CD14-positive monocyte (primary cell): ENCODE results near the gene PPP1R12B. TPM values are rescaled to one million over a fixed set of nuclear protein-coding genes. Genes with fewer than 3 reads are reported as not detected.
A peak's percentile ranks its signal among the peaks of the same experiment; 100 is the strongest.

Experiments used
- DNase-seq, 3 donors: peaks; one replicate each; pipeline ENCODE4 v3.0.0-alpha.2; 2011 to 2022
- H2AFZ ChIP-seq: 2 replicates; pipeline ENCODE4 v1.6.0; 2012; ENCODE audit warnings: mild to moderate bottlenecking, low read depth, low read length, inconsistent platforms; ENCODE audit not compliant: insufficient read depth, poor library complexity, severe bottlenecking
- H3K27ac ChIP-seq, 2 donors: 1 replicate in 1 of 2; 2 replicates in 1 of 2; pipeline ENCODE4 v1.5.1; 2012 to 2013; ENCODE audit warnings: low read length in 2 of 2, control low read depth in 1 of 2, inconsistent platforms in 1 of 2, low read depth in 1 of 2, mild to moderate bottlenecking in 1 of 2
- H3K27me3 ChIP-seq, 2 donors: one replicate each; pipeline versions ENCODE4 v1.6.0 to v1.6.1; 2011 to 2013; ENCODE audit warnings: low read length in 2 of 2; ENCODE audit not compliant: control insufficient read depth in 2 of 2, insufficient read depth in 2 of 2
- H3K36me3 ChIP-seq, 2 donors: replicated peaks in 1 of 2; 1 replicate in 1 of 2; 2 replicates in 1 of 2; pipeline versions ENCODE4 v1.5.1 to v1.6.1; 2012 to 2013; ENCODE audit warnings: low read length in 2 of 2, control low read depth in 1 of 2, inconsistent platforms in 1 of 2, mild to moderate bottlenecking in 1 of 2; ENCODE audit not compliant: insufficient read depth in 2 of 2, control insufficient read depth in 1 of 2
- H3K4me1 ChIP-seq, 2 donors: 1 replicate in 1 of 2; 2 replicates in 1 of 2; pipeline versions ENCODE4 v1.5.1 to v1.6.1; 2012 to 2013; ENCODE audit warnings: low read length in 2 of 2, control low read depth in 1 of 2, inconsistent platforms in 1 of 2, mild to moderate bottlenecking in 1 of 2, moderate library complexity in 1 of 2; ENCODE audit not compliant: insufficient read depth in 2 of 2, control insufficient read depth in 1 of 2
- H3K4me2 ChIP-seq: replicated peaks from 2 replicates; pipeline ENCODE3; 2012; ENCODE audit warnings: low read length, moderate library complexity, mild to moderate bottlenecking; ENCODE audit not compliant: poor library complexity, severe bottlenecking; ENCODE audit errors: extremely low read depth
- H3K4me3 ChIP-seq, 3 experiments: fragments of 200-600 bp in 1 of 3; sonication (generic) in 1 of 3; replicated peaks in 1 of 3; 1 replicate in 2 of 3; 2 replicates in 1 of 3; pipeline ENCODE4 v1.5.1; 2011 to 2013; ENCODE audit warnings: low read length in 3 of 3, mild to moderate bottlenecking in 3 of 3, control low read depth in 2 of 3, low read depth in 2 of 3, inconsistent platforms in 1 of 3, moderate library complexity in 1 of 3
- H3K79me2 ChIP-seq: 2 replicates; pipeline ENCODE4 v1.6.0; 2012; ENCODE audit warnings: mild to moderate bottlenecking, control low read depth, inconsistent platforms, low read length, moderate library complexity; ENCODE audit not compliant: insufficient read depth
- H3K9ac ChIP-seq: 2 replicates; pipeline ENCODE4 v1.6.0; 2017; ENCODE audit warnings: low read length, mild to moderate bottlenecking; ENCODE audit not compliant: insufficient read depth, poor library complexity, severe bottlenecking
- H3K9me3 ChIP-seq, 2 donors: replicated peaks in 1 of 2; 1 replicate in 1 of 2; 2 replicates in 1 of 2; pipeline versions ENCODE4 v1.5.1 to v1.6.1; 2012 to 2013; ENCODE audit warnings: low read length in 2 of 2, control low read depth in 1 of 2; ENCODE audit not compliant: control insufficient read depth in 1 of 2, insufficient read depth in 1 of 2
- H4K20me1 ChIP-seq: 2 replicates; pipeline ENCODE4 v1.6.0; 2012; ENCODE audit warnings: mild to moderate bottlenecking, low read length, control low read depth, moderate library complexity; ENCODE audit not compliant: insufficient read depth
- H3K27ac Mint-ChIP-seq, 7 donors: one replicate each; pipeline ENCODE4 v1.8.0; 2020; ENCODE audit warnings: mild to moderate bottlenecking in 7 of 7, mixed read lengths in 7 of 7, moderate library complexity in 6 of 7, inconsistent platforms in 2 of 7
- H3K27me3 Mint-ChIP-seq, 3 donors: one replicate each; pipeline ENCODE4 v1.8.0; 2021 to 2022; ENCODE audit warnings: low read depth in 3 of 3, mild to moderate bottlenecking in 3 of 3, mixed read lengths in 3 of 3, moderate library complexity in 3 of 3, inconsistent platforms in 1 of 3
- H3K36me3 Mint-ChIP-seq, 2 donors: one replicate each; pipeline ENCODE4 v1.8.0; 2020; ENCODE audit warnings: mixed read lengths in 2 of 2, inconsistent platforms in 1 of 2, mild to moderate bottlenecking in 1 of 2
- H3K4me1 Mint-ChIP-seq: one replicate; pipeline ENCODE4 v1.8.0; 2020; ENCODE audit warnings: mild to moderate bottlenecking, mixed read lengths
- H3K4me3 Mint-ChIP-seq, 2 donors: one replicate each; pipeline ENCODE4 v1.8.0; 2020; ENCODE audit warnings: mild to moderate bottlenecking in 2 of 2, mixed read lengths in 2 of 2, moderate library complexity in 1 of 2
- H3K9me3 Mint-ChIP-seq, 7 donors: one replicate each; pipeline ENCODE4 v1.8.0; 2020 to 2022; ENCODE audit warnings: mixed read lengths in 7 of 7, mild to moderate bottlenecking in 6 of 7, moderate library complexity in 6 of 7, inconsistent platforms in 2 of 7
- CTCF ChIP-seq: fragments of 200-600 bp; IDR thresholded peaks from one replicate; pipeline ENCODE4 v1.8.0; 2022; ENCODE audit warnings: antibody characterized with exemption, mild to moderate bottlenecking
- WGBS: methylation state at CpG from one replicate; pipeline ENCODE4 v1.1.5; 2013; ENCODE audit warnings: missing lambda C conversion rate; ENCODE audit not compliant: insufficient coverage; 5-methylcytosine and 5-hydroxymethylcytosine counted together
- intact Hi-C, 2 donors: fragments of 100-400 bp; cut with micrococcal nuclease; formaldehyde crosslinking; loops; one replicate each; pipeline versions ENCODE4 v1.15.0 to v1.15.1; 2023
- polyA plus RNA-seq, 3 donors: library from polyadenylated mRNA; depleted of rRNA in 1 of 3; unstranded in 2 of 3; stranded (reverse) in 1 of 3; fragments of 300-500 nt in 2 of 3; fragments of >200 nt in 1 of 3; fragmentation: Illumina TruSeq in 2 of 3; gene quantifications; 1 replicate in 2 of 3; 2 replicates in 1 of 3; pipeline ENCODE4 v1.2.3, GENCODE V29; 2012 to 2021

Gene PPP1R12B
- polyA plus RNA-seq, 3 donors, result 1.3 to 12.2 (median 1.7) TPM

GRCh38 chr1:202599669-202600431, 251.4 kb downstream of the PPP1R12B start:
- Histone ChIP-seq H3K9ac (no peak overlapping the region), H3K79me2 (no peaks in the 10 kb centered on the region), H3K27ac (no peak overlapping the region), H4K20me1 (peaks cover 88% of the 10 kb centered on the region), H3K27me3 (peaks cover 74 to 98% of the 10 kb centered on the region in 2 donors), H3K36me3 (no peaks in the 10 kb centered on the region), H3K4me3 (no peak overlapping the region), H2AFZ (no peak overlapping the region), H3K9me3 (peaks cover 0 to 10% of the 10 kb centered on the region in 2 donors), H3K4me2 (no peak overlapping the region), H3K4me1 (peaks cover 9 to 13% of the 10 kb centered on the region in 2 donors)
- peaks cover 8 to 26% (median 11%) of the 10 kb centered on the region in 7 donors for H3K9me3 Mint-ChIP-seq
- peaks cover 49 to 66% of the 10 kb centered on the region in 2 donors for H3K36me3 Mint-ChIP-seq
- DNase-seq, result peak; percentile 15 to 42 (median 37)
- WGBS, result 67% methylated on average over 13 of the region's 16 CpGs
- peaks cover 18% of the 10 kb centered on the region for H3K4me1 Mint-ChIP-seq
- peak overlapping the region in 1 of 2 donors; percentile 84 for H3K4me3 Mint-ChIP-seq
- no peak overlapping the region for H3K27ac Mint-ChIP-seq
- peak; percentile 62 for TF ChIP-seq CTCF
- intact Hi-C loops, result loop anchor here in 1 of 2 donors (10.0 kb wide), 1 partner anchor 45 kb away; no protein-coding TSS in a partner anchor
- peaks cover 94 to 98% (median 96%) of the 10 kb centered on the region in 3 donors for H3K27me3 Mint-ChIP-seq

GRCh38 chr1:202600432-202601041, 252.0 kb downstream of the PPP1R12B start:
- peak overlapping the region in 1 of 2 donors; percentile 84 for H3K4me3 Mint-ChIP-seq
- Histone ChIP-seq H3K4me2 (no peak overlapping the region), H3K36me3 (no peaks in the 10 kb centered on the region), H3K27ac (no peak overlapping the region), H3K4me1 (peaks cover 9 to 13% of the 10 kb centered on the region in 2 donors), H3K4me3 (no peak overlapping the region), H3K9me3 (peaks cover 0 to 5% of the 10 kb centered on the region in 2 donors), H4K20me1 (peaks cover 86% of the 10 kb centered on the region), H2AFZ (no peak overlapping the region), H3K9ac (no peak overlapping the region), H3K79me2 (no peaks in the 10 kb centered on the region), H3K27me3 (peaks cover 73 to 98% of the 10 kb centered on the region in 2 donors)
- no peak for DNase-seq
- intact Hi-C loops, result no loop called here
- peaks cover 6 to 30% (median 10%) of the 10 kb centered on the region in 7 donors for H3K9me3 Mint-ChIP-seq
- H3K36me3 Mint-ChIP-seq, result peaks cover 50 to 67% of the 10 kb centered on the region in 2 donors
- peaks cover 18% of the 10 kb centered on the region for H3K4me1 Mint-ChIP-seq
- TF ChIP-seq CTCF, result peak; percentile 46
- H3K27ac Mint-ChIP-seq, result no peak overlapping the region
- H3K27me3 Mint-ChIP-seq, result peaks cover 94 to 98% (median 96%) of the 10 kb centered on the region in 3 donors
- 94% methylated on average over 6 of the region's 10 CpGs for WGBS
